B cell (primary cell): Measurements from ENCODE around the gene PIK3R1. TPM values are rescaled to one million over a fixed set of nuclear protein-coding genes. Genes with fewer than 3 reads are reported as not detected.

ENCODE experiments used
- ATAC-seq: fragments of 200-7000 bp; cut with Tn5 transposase; one replicate; pipeline ENCODE4 v1.10.0; 2021; ENCODE audit warnings: low read depth, mild to moderate bottlenecking, moderate number of reproducible peaks, moderate library complexity
- CTCF ChIA-PET: fragments of 350-600 bp; sonication (Branson Sonifier 250); formaldehyde crosslinking; loops from one replicate; lab custom pipeline; 2021; ENCODE audit warnings: antibody characterized with exemption, inconsistent platforms; lab: Charles Lee
- POLR2A ChIA-PET: fragments of 350-600 bp; sonication (Branson Sonifier 250); formaldehyde crosslinking; loops from one replicate; lab custom pipeline; 2021; ENCODE audit warnings: antibody characterized with exemption; lab: Charles Lee
- DNase-seq: peaks from one replicate; pipeline ENCODE4 v3.0.0; 2013
- H2AFZ ChIP-seq: 2 replicates; pipeline ENCODE4 v1.6.1; 2012; ENCODE audit warnings: mild to moderate bottlenecking, low read depth, low read length; ENCODE audit not compliant: insufficient read depth, poor library complexity, severe bottlenecking
- H3K27ac ChIP-seq, 2 donors: 1 replicate in 1 of 2; 2 replicates in 1 of 2; pipeline ENCODE4 v1.5.1; 2012 to 2013; ENCODE audit warnings: low read length in 2 of 2, mild to moderate bottlenecking in 2 of 2, moderate library complexity in 1 of 2
- H3K27me3 ChIP-seq, 4 experiments: fragments of 200-600 bp in 1 of 4; sonication (generic) in 1 of 4; replicated peaks in 1 of 4; 1 replicate in 2 of 4; 2 replicates in 2 of 4; pipeline versions ENCODE4 v1.6.1 to v1.7.0; 2013 to 2016; ENCODE audit warnings: low read length in 3 of 4, mild to moderate bottlenecking in 2 of 4, mixed read lengths in 1 of 4, moderate library complexity in 1 of 4; ENCODE audit not compliant: insufficient read depth in 4 of 4, control insufficient read depth in 3 of 4; ENCODE audit errors: control extremely low read depth in 1 of 4
- H3K36me3 ChIP-seq, 2 experiments: replicated peaks in 1 of 2; 1 replicate in 1 of 2; 2 replicates in 1 of 2; pipeline versions ENCODE4 v1.6.1 to v1.7.1; 2013; ENCODE audit warnings: low read length in 1 of 2; ENCODE audit not compliant: insufficient read depth in 2 of 2, control insufficient read depth in 1 of 2; ENCODE audit errors: control extremely low read depth in 1 of 2, extremely low read depth in 1 of 2
- H3K4me1 ChIP-seq, 2 donors: fragments of 200-600 bp in 1 of 2; sonication (generic) in 1 of 2; 1 replicate in 1 of 2; 2 replicates in 1 of 2; pipeline versions ENCODE4 v1.5.1 to v1.6.1; 2013 to 2017; ENCODE audit warnings: low read length in 2 of 2; ENCODE audit not compliant: control insufficient read depth in 2 of 2, insufficient read depth in 2 of 2
- H3K4me2 ChIP-seq: replicated peaks from 2 replicates; pipeline ENCODE3; 2012; ENCODE audit warnings: mild to moderate bottlenecking, low read depth, low read length; ENCODE audit not compliant: poor library complexity, severe bottlenecking
- H3K4me3 ChIP-seq, 5 experiments: fragments of 200-600 bp in 1 of 5; sonication (generic) in 1 of 5; 1 replicate in 3 of 5; 2 replicates in 2 of 5; pipeline versions ENCODE4 v1.5.1 to v1.7.0; 2011 to 2016; ENCODE audit warnings: low read length in 4 of 5, mild to moderate bottlenecking in 4 of 5, low read depth in 2 of 5, control low read depth in 1 of 5, moderate library complexity in 1 of 5; ENCODE audit not compliant: insufficient read depth in 1 of 5; ENCODE audit errors: control extremely low read depth in 1 of 5, extremely low read depth in 1 of 5
- H3K79me2 ChIP-seq: fragments of 200-600 bp; sonication (generic); one replicate; pipeline ENCODE4 v1.6.0; 2016; ENCODE audit warnings: low read length; ENCODE audit not compliant: control insufficient read depth, insufficient read depth
- H3K9ac ChIP-seq: fragments of 200-600 bp; sonication (generic); 2 replicates; pipeline ENCODE4 v1.6.1; 2017; ENCODE audit warnings: mild to moderate bottlenecking, low read length, moderate library complexity
- H3K9me3 ChIP-seq, 3 donors: one replicate each; pipeline versions ENCODE4 v1.6.1 to v1.7.1; 2013; ENCODE audit warnings: low read length in 2 of 3; ENCODE audit not compliant: control insufficient read depth in 2 of 3, insufficient read depth in 1 of 3; ENCODE audit errors: control extremely low read depth in 1 of 3
- H4K20me1 ChIP-seq: 2 replicates; pipeline ENCODE4 v1.6.0; 2012; ENCODE audit warnings: mild to moderate bottlenecking, low read length; ENCODE audit not compliant: insufficient read depth, control insufficient read depth, poor library complexity, severe bottlenecking
- H3K27ac Mint-ChIP-seq: one replicate; pipeline ENCODE4 v1.8.0; 2021; ENCODE audit warnings: mixed read lengths
- H3K27me3 Mint-ChIP-seq: one replicate; pipeline ENCODE4 v1.8.0; 2021; ENCODE audit warnings: mixed read lengths
- H3K4me1 Mint-ChIP-seq: one replicate; pipeline ENCODE4 v1.8.0; 2021; ENCODE audit warnings: mixed read lengths
- H3K4me3 Mint-ChIP-seq: one replicate; pipeline ENCODE4 v1.8.0; 2021; ENCODE audit warnings: mixed read lengths
- H3K9me3 Mint-ChIP-seq: one replicate; pipeline ENCODE4 v1.8.0; 2022; ENCODE audit warnings: mixed read lengths; ENCODE audit not compliant: insufficient read depth
- EZH2 ChIP-seq: IDR thresholded peaks from 2 replicates; pipeline ENCODE4 v1.6.1; 2012; ENCODE audit warnings: borderline replicate concordance, low read depth, mild to moderate bottlenecking, moderate library complexity, low read length; ENCODE audit not compliant: insufficient read depth, poor library complexity, severe bottlenecking
- WGBS: methylation state at CpG from one replicate; pipeline ENCODE4 v1.1.5; 2013; ENCODE audit warnings: missing lambda C conversion rate; ENCODE audit not compliant: insufficient coverage; 5-methylcytosine and 5-hydroxymethylcytosine counted together
- intact Hi-C: fragments of 100-400 bp; cut with micrococcal nuclease; formaldehyde crosslinking; loops from one replicate; pipeline ENCODE4 v1.10.0; 2022
- polyA plus RNA-seq: library from polyadenylated mRNA; depleted of rRNA; stranded (reverse); fragments of >200 nt; gene quantifications from 2 replicates; pipeline ENCODE4 v1.2.3, GENCODE V29; 2012
- total RNA-seq, 2 donors: library from RNA; stranded (reverse); fragments of 120-200 nt in 1 of 2; gene quantifications; 1 replicate in 1 of 2; 2 replicates in 1 of 2; pipeline versions ENCODE4 v1.2.3 to v1.2.4, GENCODE V29; 2013 to 2022
- TF ChIP-seq, protein P1 (sequence below): fragments of 200-600 bp; IDR thresholded peaks from one replicate; pipeline ENCODE4 v1.8.0; 2022; ENCODE audit warnings: antibody characterized with exemption, mild to moderate bottlenecking

Gene PIK3R1
- total and polyA plus RNA-seq, 2 donors (not counting 1 experiment from before 2014, with no cell fraction given): 5.6 to 63.8 TPM

- Histone ChIP-seq H3K4me3 (no peak overlapping the region), H3K9ac (no peak overlapping the region), H3K27ac (no peak overlapping the region), H3K36me3 (no peaks in the 10 kb centered on the region), H4K20me1 (no peaks in the 10 kb centered on the region), H2AFZ (no peak overlapping the region), H3K27me3 (no peaks in the 10 kb centered on the region), H3K79me2 (no peaks in the 10 kb centered on the region), H3K9me3 (peaks cover 0 to 5% (median 0%) of the 10 kb centered on the region in 3 donors), H3K4me2 (no peak overlapping the region), H3K4me1 (peaks cover 8 to 9% of the 10 kb centered on the region in 2 donors)
- intact Hi-C loops: no loop called here
- 88% methylated on average over 3 of the region's 4 CpGs for WGBS
- Mint-ChIP-seq H3K27me3 (peaks cover 3% of the 10 kb centered on the region), H3K27ac (no peak overlapping the region), H3K9me3 (peaks cover 2% of the 10 kb centered on the region), H3K4me3 (no peak overlapping the region), H3K4me1 (peaks cover 12% of the 10 kb centered on the region)
- ATAC-seq: no peak
- CTCF ChIA-PET: no interaction called here
- POLR2A ChIA-PET: no interaction called here
- TF ChIP-seq, protein P1, sequence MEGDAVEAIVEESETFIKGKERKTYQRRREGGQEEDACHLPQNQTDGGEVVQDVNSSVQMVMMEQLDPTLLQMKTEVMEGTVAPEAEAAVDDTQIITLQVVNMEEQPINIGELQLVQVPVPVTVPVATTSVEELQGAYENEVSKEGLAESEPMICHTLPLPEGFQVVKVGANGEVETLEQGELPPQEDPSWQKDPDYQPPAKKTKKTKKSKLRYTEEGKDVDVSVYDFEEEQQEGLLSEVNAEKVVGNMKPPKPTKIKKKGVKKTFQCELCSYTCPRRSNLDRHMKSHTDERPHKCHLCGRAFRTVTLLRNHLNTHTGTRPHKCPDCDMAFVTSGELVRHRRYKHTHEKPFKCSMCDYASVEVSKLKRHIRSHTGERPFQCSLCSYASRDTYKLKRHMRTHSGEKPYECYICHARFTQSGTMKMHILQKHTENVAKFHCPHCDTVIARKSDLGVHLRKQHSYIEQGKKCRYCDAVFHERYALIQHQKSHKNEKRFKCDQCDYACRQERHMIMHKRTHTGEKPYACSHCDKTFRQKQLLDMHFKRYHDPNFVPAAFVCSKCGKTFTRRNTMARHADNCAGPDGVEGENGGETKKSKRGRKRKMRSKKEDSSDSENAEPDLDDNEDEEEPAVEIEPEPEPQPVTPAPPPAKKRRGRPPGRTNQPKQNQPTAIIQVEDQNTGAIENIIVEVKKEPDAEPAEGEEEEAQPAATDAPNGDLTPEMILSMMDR: no peak
- no peak for DNase-seq
Measured at GRCh38 chr5:68319706-68320412, 104.3 kb downstream of the PIK3R1 start.

- ChIA-PET POLR2A (no interaction called here), CTCF (no interaction called here)
- Mint-ChIP-seq H3K9me3 (peaks cover 2% of the 10 kb centered on the region), H3K4me3 (no peak overlapping the region), H3K4me1 (peaks cover 8% of the 10 kb centered on the region), H3K27me3 (peaks cover 3% of the 10 kb centered on the region), H3K27ac (no peak overlapping the region)
- H3K9ac ChIP-seq: no peak overlapping the region
- DNase-seq: no peak
- ATAC-seq: no peak
- no peak overlapping the region for H3K27ac ChIP-seq
- no peaks in the 10 kb centered on the region for H3K79me2 ChIP-seq
- H3K4me3 ChIP-seq: no peak overlapping the region
- peaks cover 0 to 5% (median 0%) of the 10 kb centered on the region in 3 donors for H3K9me3 ChIP-seq
- H3K4me2 ChIP-seq: no peak overlapping the region
- H3K36me3 ChIP-seq: no peaks in the 10 kb centered on the region
- intact Hi-C loops: no loop called here
- TF ChIP-seq, protein P1: no peak
- TF ChIP-seq EZH2: no peak
- 78% methylated on average over 4 of the region's 5 CpGs for WGBS
- peaks cover 6% of the 10 kb centered on the region in 2 donors for H3K4me1 ChIP-seq
- H2AFZ ChIP-seq: no peak overlapping the region
- H3K27me3 ChIP-seq: no peaks in the 10 kb centered on the region
- no peaks in the 10 kb centered on the region for H4K20me1 ChIP-seq
Measured at GRCh38 chr5:68320413-68320986, 104.9 kb downstream of the PIK3R1 start.
